Endothelial cell of umbilical vein (primary cell): ENCODE data around the gene EXT2. TPM values are rescaled to one million over a fixed set of nuclear protein-coding genes. Genes with fewer than 3 reads are reported as not detected.

Source experiments
- BruUV-seq: library from RNA; stranded (reverse); fragments of 400-500 nt; replicated peaks from 2 replicates; lab custom pipeline; 2021; lab: Mats Ljungman, UMichigan
- CTCF ChIA-PET: fragments of 300-600, 350-600 bp; sonication (Branson Sonifier 250); formaldehyde crosslinking; loops from one replicate; lab custom pipeline; 2021; ENCODE audit warnings: antibody characterized with exemption, inconsistent platforms; lab: Charles Lee
- POLR2A ChIA-PET: fragments of 300-600, 350-600 bp; sonication (Branson Sonifier 250); formaldehyde crosslinking; loops from one replicate; lab custom pipeline; 2021; ENCODE audit warnings: antibody characterized with exemption, inconsistent platforms; lab: Charles Lee
- DNase-seq: peaks from one replicate; pipeline ENCODE4 v3.0.0-alpha.2; 2011; ENCODE audit warnings: low read depth, low spot score
- FAIRE-seq: peaks from 2 replicates; lab custom pipeline; 2011; peaks lifted over from hg19 to GRCh38; lab: Jason Lieb, UNC
- H2AFZ ChIP-seq: 2 replicates; pipeline ENCODE4 v1.6.0; 2012; ENCODE audit warnings: low read depth, low read length, control low read depth, inconsistent platforms
- H3K27ac ChIP-seq: 2 replicates; pipeline ENCODE4 v1.5.1; 2011; ENCODE audit warnings: low read depth, mild to moderate bottlenecking, control low read depth, low read length, moderate library complexity; ENCODE audit not compliant: insufficient read depth
- H3K27me3 ChIP-seq, 2 experiments: 2 replicates each; pipeline versions ENCODE4 v1.6.0 to v1.6.1; 2011; ENCODE audit warnings: low read length in 2 of 2, mixed read lengths in 1 of 2; ENCODE audit not compliant: control insufficient read depth in 2 of 2, insufficient read depth in 2 of 2
- H3K36me3 ChIP-seq, 2 experiments: 2 replicates in 1 of 2; 3 replicates in 1 of 2; pipeline ENCODE4 v1.5.1; 2011; ENCODE audit warnings: low read length in 2 of 2, mild to moderate bottlenecking in 1 of 2, moderate library complexity in 1 of 2; ENCODE audit not compliant: control insufficient read depth in 2 of 2, insufficient read depth in 2 of 2; ENCODE audit errors: extremely low read depth in 1 of 2
- H3K4me1 ChIP-seq: 3 replicates; pipeline ENCODE4 v1.5.1; 2011; ENCODE audit warnings: mild to moderate bottlenecking, low read length; ENCODE audit not compliant: control insufficient read depth, insufficient read depth; ENCODE audit errors: extremely low read depth
- H3K4me2 ChIP-seq: 2 replicates; pipeline ENCODE4 v1.6.1; 2011; ENCODE audit warnings: low read length, control low read depth, mixed read lengths; ENCODE audit not compliant: insufficient read depth
- H3K4me3 ChIP-seq, 3 experiments: fragments of 200-600 bp in 1 of 3; sonication (generic), shearing (Covaris generic) in 1 of 3; replicated peaks in 1 of 3; 2 replicates each; pipeline ENCODE4 v1.5.1; 2011 to 2016; ENCODE audit warnings: control low read depth in 3 of 3, low read length in 3 of 3, mild to moderate bottlenecking in 2 of 3, inconsistent platforms in 1 of 3, low read depth in 1 of 3, moderate library complexity in 1 of 3; ENCODE audit not compliant: insufficient read depth in 1 of 3
- H3K79me2 ChIP-seq: 2 replicates; pipeline ENCODE4 v1.6.0; 2012; ENCODE audit warnings: low read length, inconsistent platforms; ENCODE audit not compliant: control insufficient read depth, insufficient read depth
- H3K9ac ChIP-seq: replicated peaks from 2 replicates; pipeline ENCODE3; 2011; ENCODE audit warnings: low read length, control low read depth; ENCODE audit not compliant: insufficient read depth; ENCODE audit errors: extremely low read depth
- H3K9me1 ChIP-seq: replicated peaks from 3 replicates; pipeline ENCODE4 v1.6.0; 2011; ENCODE audit warnings: mild to moderate bottlenecking, low read length; ENCODE audit not compliant: control insufficient read depth, insufficient read depth; ENCODE audit errors: extremely low read depth
- H3K9me3 ChIP-seq: replicated peaks from 2 replicates; pipeline ENCODE4 v1.5.1; 2012; ENCODE audit warnings: low read length, inconsistent platforms; ENCODE audit not compliant: control insufficient read depth, insufficient read depth
- H4K20me1 ChIP-seq: replicated peaks from 2 replicates; pipeline ENCODE3; 2011; ENCODE audit warnings: mild to moderate bottlenecking, low read length; ENCODE audit not compliant: control insufficient read depth, insufficient read depth; ENCODE audit errors: extremely low read depth
- CTCF ChIP-seq, 2 donors: IDR thresholded peaks; 1 replicate in 1 of 2; 2 replicates in 1 of 2; pipeline ENCODE4 v1.5.1; 2011; ENCODE audit warnings: low read length in 2 of 2, mild to moderate bottlenecking in 2 of 2, moderate library complexity in 2 of 2, control low read depth in 1 of 2, inconsistent platforms in 1 of 2, low read depth in 1 of 2; ENCODE audit not compliant: insufficient read depth in 1 of 2; ENCODE audit errors: extremely low read depth in 1 of 2
- EZH2 ChIP-seq: IDR thresholded peaks from 2 replicates; pipeline ENCODE4 v1.6.1; 2012; ENCODE audit warnings: borderline replicate concordance, low read depth, mild to moderate bottlenecking, moderate library complexity, low read length, inconsistent platforms; ENCODE audit not compliant: severe bottlenecking
- FOS ChIP-seq: IDR thresholded peaks from 2 replicates; pipeline ENCODE4 v1.6.1; 2011; ENCODE audit warnings: mild to moderate bottlenecking, low read length, moderate library complexity, borderline replicate concordance; ENCODE audit not compliant: insufficient read depth
- GATA2 ChIP-seq: IDR thresholded peaks from 2 replicates; pipeline ENCODE4 v1.7.0; 2011; ENCODE audit warnings: low read depth, mild to moderate bottlenecking, moderate library complexity, mixed read lengths, low read length; ENCODE audit not compliant: insufficient read length, insufficient read depth
- JUN ChIP-seq: IDR thresholded peaks from 2 replicates; pipeline ENCODE4 v1.6.1; 2011; ENCODE audit warnings: borderline replicate concordance, low read depth; ENCODE audit not compliant: insufficient read length, insufficient read depth
- MYC ChIP-seq: IDR thresholded peaks from one replicate; pipeline ENCODE4 v1.6.1; 2011; ENCODE audit warnings: mild to moderate bottlenecking, low read depth, low read length
- POLR2AphosphoS5 ChIP-seq: IDR thresholded peaks from 2 replicates; pipeline ENCODE4 v1.6.1; 2012; ENCODE audit warnings: low read depth, mild to moderate bottlenecking, control low read depth, low read length, moderate library complexity; ENCODE audit not compliant: insufficient read depth
- dilution Hi-C: fragments of 300-500 bp; cut with MboI; formaldehyde crosslinking; loops from one replicate; pipeline ENCODE4 v1.15.0; 2019; ENCODE audit warnings: low sequenced_read_pairs; ENCODE audit not compliant: extremely low pct_ligation_motif_present
- intact Hi-C: fragments of 100-400 bp; cut with micrococcal nuclease; formaldehyde crosslinking; loops from one replicate; pipeline ENCODE4 v1.10.0; 2022
- polyA plus RNA-seq, 4 experiments: library from polyadenylated mRNA; depleted of rRNA in 3 of 4; stranded (reverse) in 3 of 4; unstranded in 1 of 4; fragments of >200 nt; gene quantifications; 2 replicates each; pipeline versions ENCODE4 v1.2.1 to v1.2.3, GENCODE V29; 2011 to 2012; ENCODE audit warnings: missing spikeins in 1 of 4
- total RNA-seq: library from RNA; stranded (reverse); gene quantifications from 2 replicates; pipeline ENCODE4 v1.2.3, GENCODE V29; 2021

EXT2 gene
- total and polyA plus RNA-seq, 2 donors (not counting 3 experiments of a cell fraction or from before 2014, with no cell fraction given) = 50.9 to 60.3 TPM

- H2AFZ ChIP-seq = no peak overlapping the region
- H3K36me3 ChIP-seq = no peaks in the 10 kb centered on the region
- no peak overlapping the region for H3K27ac ChIP-seq
- intact Hi-C loops (no loop called here), dilution Hi-C loops (no loop called here)
- H3K9me3 ChIP-seq = no peaks in the 10 kb centered on the region
- POLR2A ChIA-PET = no interaction called here
- no peaks in the 10 kb centered on the region for H3K9me1 ChIP-seq
- H3K9ac ChIP-seq = no peak overlapping the region
- no peak overlapping the region for H3K4me3 ChIP-seq
- no peaks in the 10 kb centered on the region for H3K27me3 ChIP-seq
- no peak overlapping the region for H3K4me2 ChIP-seq
- BruUV-seq = no TSS peak
- no peak for FAIRE-seq
- DNase-seq = no peak
- H4K20me1 ChIP-seq = no peaks in the 10 kb centered on the region
- TF ChIP-seq FOS (no peak), JUN (no peak), CTCF (IDR thresholded peaks at IDR 0.05; ENCODE audit: extremely low read depth in 1 of 2, insufficient read depth in 1 of 2, low read depth in 1 of 2, low read length in 2 of 2) (no peak), POLR2AphosphoS5 (no peak), EZH2 (no peak), GATA2 (no peak), MYC (no peak)
- no peaks in the 10 kb centered on the region for H3K4me1 ChIP-seq
- CTCF ChIA-PET = interaction anchor here (1.5 kb wide), 1 partner anchor 58 kb away, joined by 5 read pairs; no protein-coding TSS in a partner anchor
- no peaks in the 10 kb centered on the region for H3K79me2 ChIP-seq
Observed at GRCh38 chr11:44228379-44228778, 132.9 kb downstream of the EXT2 start.
